Measurements from ENCODE around the gene FHIP1B. TPM values are rescaled to one million over a fixed set of nuclear protein-coding genes. Genes with fewer than 3 reads are reported as not detected.

FHIP1B gene
- total RNA-seq, 4 donors from 2014 or later: 19.2 to 43.2 (median 31.3) TPM

DNA sequence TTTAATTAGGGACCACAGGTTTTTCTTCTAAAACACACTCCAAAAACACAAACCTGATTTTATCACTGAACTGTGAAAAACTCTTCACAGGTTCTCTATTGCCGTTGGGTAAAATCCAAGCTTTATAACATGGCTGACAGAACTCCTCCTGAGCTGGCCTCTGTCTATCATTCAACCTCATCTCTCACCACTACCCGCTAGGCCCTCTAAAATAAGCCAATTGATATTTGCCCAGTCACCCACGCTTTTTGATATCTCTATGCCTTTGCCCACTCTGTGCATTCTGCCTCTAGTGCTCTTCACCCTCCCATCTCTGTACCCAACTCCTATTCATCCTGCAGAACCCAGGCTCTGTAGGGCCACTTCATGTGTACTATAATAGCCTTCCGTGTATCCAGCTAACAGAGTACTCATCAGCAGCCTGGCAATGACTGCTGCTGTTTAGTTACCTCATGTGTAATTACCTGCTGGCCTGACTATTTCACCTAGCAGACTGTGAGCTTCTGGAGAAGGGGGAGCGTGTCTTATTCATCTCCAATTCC, 3.4 kb upstream of the FHIP1B start:
- TF ChIP-seq, protein P1, sequence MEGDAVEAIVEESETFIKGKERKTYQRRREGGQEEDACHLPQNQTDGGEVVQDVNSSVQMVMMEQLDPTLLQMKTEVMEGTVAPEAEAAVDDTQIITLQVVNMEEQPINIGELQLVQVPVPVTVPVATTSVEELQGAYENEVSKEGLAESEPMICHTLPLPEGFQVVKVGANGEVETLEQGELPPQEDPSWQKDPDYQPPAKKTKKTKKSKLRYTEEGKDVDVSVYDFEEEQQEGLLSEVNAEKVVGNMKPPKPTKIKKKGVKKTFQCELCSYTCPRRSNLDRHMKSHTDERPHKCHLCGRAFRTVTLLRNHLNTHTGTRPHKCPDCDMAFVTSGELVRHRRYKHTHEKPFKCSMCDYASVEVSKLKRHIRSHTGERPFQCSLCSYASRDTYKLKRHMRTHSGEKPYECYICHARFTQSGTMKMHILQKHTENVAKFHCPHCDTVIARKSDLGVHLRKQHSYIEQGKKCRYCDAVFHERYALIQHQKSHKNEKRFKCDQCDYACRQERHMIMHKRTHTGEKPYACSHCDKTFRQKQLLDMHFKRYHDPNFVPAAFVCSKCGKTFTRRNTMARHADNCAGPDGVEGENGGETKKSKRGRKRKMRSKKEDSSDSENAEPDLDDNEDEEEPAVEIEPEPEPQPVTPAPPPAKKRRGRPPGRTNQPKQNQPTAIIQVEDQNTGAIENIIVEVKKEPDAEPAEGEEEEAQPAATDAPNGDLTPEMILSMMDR (IDR thresholded peaks at IDR 0.05; ENCODE audit: low read depth): no peak

DNA sequence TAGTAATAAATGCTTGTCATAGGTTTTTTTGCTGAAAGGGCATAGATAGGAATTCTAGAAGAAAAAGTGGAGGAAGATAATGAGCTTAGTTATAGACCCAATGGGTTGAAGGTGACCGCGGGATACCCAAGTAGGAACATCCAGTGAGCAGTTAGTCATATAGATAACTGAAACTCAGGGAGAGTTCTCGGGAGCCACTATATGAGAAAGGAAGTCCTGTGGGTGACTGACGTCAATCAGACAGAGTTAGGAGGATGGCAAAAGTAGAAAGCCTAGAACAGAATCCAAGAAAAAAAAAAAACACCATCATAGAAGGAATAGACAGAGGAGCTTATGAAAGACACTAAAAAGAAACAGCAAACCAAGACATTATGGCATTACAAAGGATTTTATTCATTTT, 2.8 kb upstream of the FHIP1B start:
- TF ChIP-seq, protein P1 (IDR thresholded peaks at IDR 0.05; ENCODE audit: low read depth): no peak

DNA sequence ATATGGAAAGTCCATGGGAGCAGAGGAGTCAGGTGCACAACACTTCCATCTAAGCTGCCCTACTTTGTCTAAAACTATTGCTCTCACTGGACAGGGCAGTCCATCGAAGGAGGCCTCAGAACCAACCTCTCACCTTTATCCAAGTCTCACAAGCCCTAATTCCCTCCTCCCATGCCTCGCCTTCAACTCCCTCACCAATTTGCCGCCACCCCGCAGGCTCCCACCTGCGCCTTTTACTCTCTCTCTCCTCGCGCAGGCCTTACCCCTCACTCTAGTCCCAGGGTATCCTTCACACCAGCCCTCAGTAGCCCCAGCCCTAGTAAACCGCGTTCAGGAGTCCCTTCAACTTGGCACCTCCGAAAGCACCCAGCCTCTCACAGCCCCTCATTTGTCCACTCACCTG, 451 bp downstream of the FHIP1B start:
- TF ChIP-seq, protein P1 (IDR thresholded peaks at IDR 0.05; ENCODE audit: low read depth): no peak

DNA sequence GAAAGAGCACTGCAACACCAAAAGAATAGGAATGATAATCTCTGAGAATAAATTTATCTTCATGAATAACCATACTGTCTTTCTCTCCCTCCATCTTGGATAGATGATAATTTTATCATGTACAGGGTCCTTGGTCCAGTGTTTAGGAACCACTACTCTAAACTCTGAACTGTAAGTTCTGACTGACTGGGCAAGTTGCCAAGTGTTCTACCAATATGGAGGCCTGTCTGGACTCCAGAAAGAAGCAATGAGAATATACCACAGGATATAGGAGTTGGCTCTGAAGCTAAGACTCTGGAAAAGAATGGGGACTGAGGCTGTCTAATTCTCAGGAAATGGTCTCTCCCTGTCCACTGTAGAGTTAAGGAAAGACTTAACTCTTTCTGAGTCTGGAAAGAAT, 1.5 kb downstream of the FHIP1B start:
- TF ChIP-seq, protein P1 (IDR thresholded peaks at IDR 0.05; ENCODE audit: low read depth): no peak

DNA sequence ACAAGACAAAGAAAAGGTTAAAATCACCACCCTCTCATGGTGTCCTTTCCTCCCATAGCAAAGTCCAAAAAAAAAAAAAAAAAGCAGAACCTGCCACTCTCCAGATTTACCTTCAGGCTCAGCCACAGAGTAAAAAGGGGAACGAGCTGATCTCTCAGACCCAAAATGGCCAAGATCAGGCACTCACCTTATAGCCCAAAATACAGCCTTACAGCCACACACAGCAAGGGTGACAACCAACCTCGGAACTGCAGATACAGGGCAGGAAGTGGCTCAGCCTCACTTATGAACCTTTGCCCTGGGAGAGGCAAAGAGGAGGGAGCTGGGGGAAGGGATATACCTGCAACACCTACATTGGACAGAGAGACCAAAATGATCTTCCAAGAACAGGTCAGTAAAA, 4.5 kb downstream of the FHIP1B start:
- TF ChIP-seq, protein P1 (IDR thresholded peaks at IDR 0.05; ENCODE audit: low read depth): no peak

DNA sequence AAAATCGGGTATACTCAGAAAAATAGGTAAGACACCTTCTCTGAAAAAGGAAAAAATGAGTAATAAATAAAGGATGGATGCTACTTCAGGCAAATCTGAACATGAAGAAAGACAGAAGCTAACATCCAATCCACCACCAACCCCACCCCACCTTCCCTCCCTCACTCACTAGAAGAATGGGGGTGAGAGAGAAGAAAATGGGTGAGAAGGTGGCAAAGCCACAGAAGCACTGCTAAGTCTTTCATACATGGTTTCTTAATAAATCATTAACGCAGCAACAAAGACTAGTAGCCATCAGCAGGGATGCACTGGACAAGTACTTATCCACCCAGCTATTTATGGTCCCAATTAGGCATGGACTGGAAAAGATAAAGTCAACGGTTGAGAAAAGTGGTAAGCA, 5.9 kb downstream of the FHIP1B start:
- TF ChIP-seq, protein P1 (IDR thresholded peaks at IDR 0.05; ENCODE audit: low read depth): no peak

DNA sequence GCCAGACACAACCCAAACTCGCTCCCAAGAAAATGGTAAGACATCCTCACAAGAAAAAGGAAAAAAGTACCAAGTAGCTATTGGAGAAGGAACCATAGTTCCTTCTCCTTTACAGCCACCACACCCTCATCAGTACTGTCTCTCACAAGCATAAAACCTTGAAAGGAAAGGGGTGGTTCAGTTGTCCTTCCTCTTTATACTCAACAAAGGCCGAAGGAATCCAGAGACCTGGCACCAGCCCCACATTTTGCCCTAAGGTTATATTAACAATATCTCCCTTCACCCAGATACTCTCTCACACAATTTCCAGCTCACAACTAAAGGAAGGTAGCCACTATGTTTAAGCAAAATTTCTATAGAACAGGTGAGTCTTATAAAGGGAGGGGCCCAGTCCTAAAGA, 8.5 kb downstream of the FHIP1B start:
- TF ChIP-seq, protein P1 (IDR thresholded peaks at IDR 0.05; ENCODE audit: low read depth): no peak
